ENCODE results near the gene PTX3.

PTX3 gene

GRCh38 chr3:157436583-157437291 is at the start of gene PTX3:
TSS of gene PTX3 (plus strand) at chr3:157436850. CDS start at chr3:157436934, 84 bp downstream.
- no peak for ATAC-seq
- Mint-ChIP-seq H3K27me3 (peaks cover 49% of the 10 kb centered on the region), H3K4me3 (peak within 1 kb of the TSS; percentile 3), H3K27ac (no peak within 1 kb of the TSS), H3K4me1 (peaks cover 11% of the 10 kb centered on the region), H3K9me3 (no peaks in the 10 kb centered on the region), H3K36me3 (no peaks in the 10 kb centered on the region)

- peaks cover 4% of the 10 kb centered on the region for H3K9me3 Mint-ChIP-seq
- H3K36me3 Mint-ChIP-seq: no peaks in the 10 kb centered on the region
- no peaks in the 10 kb centered on the region for H3K27me3 Mint-ChIP-seq
- no peak for ATAC-seq
- H3K27ac Mint-ChIP-seq: no peak overlapping the region
- H3K4me1 Mint-ChIP-seq: no peaks in the 10 kb centered on the region
- no peak overlapping the region for H3K4me3 Mint-ChIP-seq
These were observed 48.8 kb upstream of the PTX3 start for GRCh38 chr3:157387708-157388435.

GRCh38 chr3:157388976-157389375 is 47.7 kb upstream of the PTX3 start:
- Mint-ChIP-seq H3K4me1 (no peaks in the 10 kb centered on the region), H3K9me3 (peaks cover 4% of the 10 kb centered on the region), H3K27me3 (no peaks in the 10 kb centered on the region), H3K27ac (no peak overlapping the region), H3K36me3 (no peaks in the 10 kb centered on the region), H3K4me3 (no peak overlapping the region)
- ATAC-seq: no peak

GRCh38 chr3:157390713-157391515 is 45.7 kb upstream of the PTX3 start:
- Mint-ChIP-seq H3K4me3 (no peak overlapping the region), H3K4me1 (no peaks in the 10 kb centered on the region), H3K9me3 (peaks cover 4% of the 10 kb centered on the region), H3K36me3 (no peaks in the 10 kb centered on the region), H3K27me3 (no peaks in the 10 kb centered on the region), H3K27ac (no peak overlapping the region)
- no peak for ATAC-seq

GRCh38 chr3:157392104-157392503 is 44.5 kb upstream of the PTX3 start:
- Mint-ChIP-seq H3K36me3 (no peaks in the 10 kb centered on the region), H3K27ac (no peak overlapping the region), H3K4me1 (no peaks in the 10 kb centered on the region), H3K9me3 (peaks cover 4% of the 10 kb centered on the region), H3K27me3 (no peaks in the 10 kb centered on the region), H3K4me3 (no peak overlapping the region)
- no peak for ATAC-seq

- peaks cover 4% of the 10 kb centered on the region for H3K9me3 Mint-ChIP-seq
- H3K36me3 Mint-ChIP-seq: no peaks in the 10 kb centered on the region
- no peaks in the 10 kb centered on the region for H3K27me3 Mint-ChIP-seq
- H3K27ac Mint-ChIP-seq: no peak overlapping the region
- ATAC-seq: no peak
- no peaks in the 10 kb centered on the region for H3K4me1 Mint-ChIP-seq
- H3K4me3 Mint-ChIP-seq: no peak overlapping the region
These were observed 43.5 kb upstream of the PTX3 start for GRCh38 chr3:157393113-157393512.

- Mint-ChIP-seq H3K4me1 (no peaks in the 10 kb centered on the region), H3K27ac (no peak overlapping the region), H3K27me3 (no peaks in the 10 kb centered on the region), H3K9me3 (peaks cover 4% of the 10 kb centered on the region), H3K4me3 (no peak overlapping the region), H3K36me3 (no peaks in the 10 kb centered on the region)
- ATAC-seq: no peak
These were observed 42.2 kb upstream of the PTX3 start for GRCh38 chr3:157394411-157394810.

- H3K36me3 Mint-ChIP-seq: no peaks in the 10 kb centered on the region
- H3K4me1 Mint-ChIP-seq: no peaks in the 10 kb centered on the region
- no peaks in the 10 kb centered on the region for H3K27me3 Mint-ChIP-seq
- no peak overlapping the region for H3K27ac Mint-ChIP-seq
- ATAC-seq: no peak
- no peak overlapping the region for H3K4me3 Mint-ChIP-seq
- no peaks in the 10 kb centered on the region for H3K9me3 Mint-ChIP-seq
These were observed 38.1 kb upstream of the PTX3 start for GRCh38 chr3:157398598-157398997.

- Mint-ChIP-seq H3K27ac (no peak overlapping the region), H3K4me3 (no peak overlapping the region), H3K27me3 (no peaks in the 10 kb centered on the region), H3K4me1 (no peaks in the 10 kb centered on the region), H3K9me3 (no peaks in the 10 kb centered on the region), H3K36me3 (no peaks in the 10 kb centered on the region)
- ATAC-seq: no peak
These were observed 32.3 kb upstream of the PTX3 start for GRCh38 chr3:157404381-157404780.

GRCh38 chr3:157405457-157405856 is 31.2 kb upstream of the PTX3 start:
- no peak for ATAC-seq
- H3K36me3 Mint-ChIP-seq: no peaks in the 10 kb centered on the region
- no peaks in the 10 kb centered on the region for H3K4me1 Mint-ChIP-seq
- no peaks in the 10 kb centered on the region for H3K9me3 Mint-ChIP-seq
- H3K27me3 Mint-ChIP-seq: no peaks in the 10 kb centered on the region
- no peak overlapping the region for H3K27ac Mint-ChIP-seq
- H3K4me3 Mint-ChIP-seq: no peak overlapping the region

- Mint-ChIP-seq H3K27ac (no peak overlapping the region), H3K4me1 (no peaks in the 10 kb centered on the region), H3K36me3 (no peaks in the 10 kb centered on the region), H3K4me3 (no peak overlapping the region), H3K9me3 (no peaks in the 10 kb centered on the region), H3K27me3 (no peaks in the 10 kb centered on the region)
- no peak for ATAC-seq
These were observed 30.3 kb upstream of the PTX3 start for GRCh38 chr3:157406394-157406793.

- Mint-ChIP-seq H3K27me3 (no peaks in the 10 kb centered on the region), H3K9me3 (no peaks in the 10 kb centered on the region), H3K4me3 (no peak overlapping the region), H3K36me3 (no peaks in the 10 kb centered on the region), H3K4me1 (no peaks in the 10 kb centered on the region), H3K27ac (no peak overlapping the region)
- no peak for ATAC-seq
These were observed 28.9 kb upstream of the PTX3 start for GRCh38 chr3:157407769-157408168.

GRCh38 chr3:157408499-157409149 is 28.0 kb upstream of the PTX3 start:
- H3K27me3 Mint-ChIP-seq: no peaks in the 10 kb centered on the region
- H3K36me3 Mint-ChIP-seq: no peaks in the 10 kb centered on the region
- no peak overlapping the region for H3K27ac Mint-ChIP-seq
- ATAC-seq: no peak
- H3K9me3 Mint-ChIP-seq: no peaks in the 10 kb centered on the region
- no peak overlapping the region for H3K4me3 Mint-ChIP-seq
- H3K4me1 Mint-ChIP-seq: no peaks in the 10 kb centered on the region

- H3K4me3 Mint-ChIP-seq: no peak overlapping the region
- H3K27me3 Mint-ChIP-seq: no peaks in the 10 kb centered on the region
- H3K9me3 Mint-ChIP-seq: no peaks in the 10 kb centered on the region
- H3K36me3 Mint-ChIP-seq: no peaks in the 10 kb centered on the region
- no peak overlapping the region for H3K27ac Mint-ChIP-seq
- no peak for ATAC-seq
- no peaks in the 10 kb centered on the region for H3K4me1 Mint-ChIP-seq
These were observed 27.1 kb upstream of the PTX3 start for GRCh38 chr3:157409516-157409915.

- H3K4me1 Mint-ChIP-seq: no peaks in the 10 kb centered on the region
- peaks cover 9% of the 10 kb centered on the region for H3K27me3 Mint-ChIP-seq
- no peaks in the 10 kb centered on the region for H3K36me3 Mint-ChIP-seq
- H3K27ac Mint-ChIP-seq: no peak overlapping the region
- ATAC-seq: no peak
- no peak overlapping the region for H3K4me3 Mint-ChIP-seq
- no peaks in the 10 kb centered on the region for H3K9me3 Mint-ChIP-seq
These were observed 25.7 kb upstream of the PTX3 start for GRCh38 chr3:157410945-157411344.
